CD14-positive monocyte (primary cell): ENCODE measurements around the gene KIAA0586. TPM values are rescaled to one million over a fixed set of nuclear protein-coding genes. Genes with fewer than 3 reads are reported as not detected.

ENCODE experiments used
- DNase-seq, 3 donors: peaks; one replicate each; pipeline ENCODE4 v3.0.0-alpha.2; 2011 to 2022
- H2AFZ ChIP-seq: 2 replicates; pipeline ENCODE4 v1.6.0; 2012; ENCODE audit warnings: mild to moderate bottlenecking, low read depth, low read length, inconsistent platforms; ENCODE audit not compliant: insufficient read depth, poor library complexity, severe bottlenecking
- H3K27ac ChIP-seq, 2 donors: 1 replicate in 1 of 2; 2 replicates in 1 of 2; pipeline ENCODE4 v1.5.1; 2012 to 2013; ENCODE audit warnings: low read length in 2 of 2, control low read depth in 1 of 2, inconsistent platforms in 1 of 2, low read depth in 1 of 2, mild to moderate bottlenecking in 1 of 2
- H3K27me3 ChIP-seq, 2 donors: one replicate each; pipeline versions ENCODE4 v1.6.0 to v1.6.1; 2011 to 2013; ENCODE audit warnings: low read length in 2 of 2; ENCODE audit not compliant: control insufficient read depth in 2 of 2, insufficient read depth in 2 of 2
- H3K36me3 ChIP-seq, 2 donors: replicated peaks in 1 of 2; 1 replicate in 1 of 2; 2 replicates in 1 of 2; pipeline versions ENCODE4 v1.5.1 to v1.6.1; 2012 to 2013; ENCODE audit warnings: low read length in 2 of 2, control low read depth in 1 of 2, inconsistent platforms in 1 of 2, mild to moderate bottlenecking in 1 of 2; ENCODE audit not compliant: insufficient read depth in 2 of 2, control insufficient read depth in 1 of 2
- H3K4me1 ChIP-seq, 2 donors: 1 replicate in 1 of 2; 2 replicates in 1 of 2; pipeline versions ENCODE4 v1.5.1 to v1.6.1; 2012 to 2013; ENCODE audit warnings: low read length in 2 of 2, control low read depth in 1 of 2, inconsistent platforms in 1 of 2, mild to moderate bottlenecking in 1 of 2, moderate library complexity in 1 of 2; ENCODE audit not compliant: insufficient read depth in 2 of 2, control insufficient read depth in 1 of 2
- H3K4me2 ChIP-seq: replicated peaks from 2 replicates; pipeline ENCODE3; 2012; ENCODE audit warnings: low read length, moderate library complexity, mild to moderate bottlenecking; ENCODE audit not compliant: poor library complexity, severe bottlenecking; ENCODE audit errors: extremely low read depth
- H3K4me3 ChIP-seq, 3 experiments: fragments of 200-600 bp in 1 of 3; sonication (generic) in 1 of 3; replicated peaks in 1 of 3; 1 replicate in 2 of 3; 2 replicates in 1 of 3; pipeline ENCODE4 v1.5.1; 2011 to 2013; ENCODE audit warnings: low read length in 3 of 3, mild to moderate bottlenecking in 3 of 3, control low read depth in 2 of 3, low read depth in 2 of 3, inconsistent platforms in 1 of 3, moderate library complexity in 1 of 3
- H3K79me2 ChIP-seq: 2 replicates; pipeline ENCODE4 v1.6.0; 2012; ENCODE audit warnings: mild to moderate bottlenecking, control low read depth, inconsistent platforms, low read length, moderate library complexity; ENCODE audit not compliant: insufficient read depth
- H3K9ac ChIP-seq: 2 replicates; pipeline ENCODE4 v1.6.0; 2017; ENCODE audit warnings: low read length, mild to moderate bottlenecking; ENCODE audit not compliant: insufficient read depth, poor library complexity, severe bottlenecking
- H3K9me3 ChIP-seq, 2 donors: replicated peaks in 1 of 2; 1 replicate in 1 of 2; 2 replicates in 1 of 2; pipeline versions ENCODE4 v1.5.1 to v1.6.1; 2012 to 2013; ENCODE audit warnings: low read length in 2 of 2, control low read depth in 1 of 2; ENCODE audit not compliant: control insufficient read depth in 1 of 2, insufficient read depth in 1 of 2
- H4K20me1 ChIP-seq: 2 replicates; pipeline ENCODE4 v1.6.0; 2012; ENCODE audit warnings: mild to moderate bottlenecking, low read length, control low read depth, moderate library complexity; ENCODE audit not compliant: insufficient read depth
- H3K27ac Mint-ChIP-seq, 7 donors: one replicate each; pipeline ENCODE4 v1.8.0; 2020; ENCODE audit warnings: mild to moderate bottlenecking in 7 of 7, mixed read lengths in 7 of 7, moderate library complexity in 6 of 7, inconsistent platforms in 2 of 7
- H3K27me3 Mint-ChIP-seq, 3 donors: one replicate each; pipeline ENCODE4 v1.8.0; 2021 to 2022; ENCODE audit warnings: low read depth in 3 of 3, mild to moderate bottlenecking in 3 of 3, mixed read lengths in 3 of 3, moderate library complexity in 3 of 3, inconsistent platforms in 1 of 3
- H3K36me3 Mint-ChIP-seq, 2 donors: one replicate each; pipeline ENCODE4 v1.8.0; 2020; ENCODE audit warnings: mixed read lengths in 2 of 2, inconsistent platforms in 1 of 2, mild to moderate bottlenecking in 1 of 2
- H3K4me1 Mint-ChIP-seq: one replicate; pipeline ENCODE4 v1.8.0; 2020; ENCODE audit warnings: mild to moderate bottlenecking, mixed read lengths
- H3K4me3 Mint-ChIP-seq, 2 donors: one replicate each; pipeline ENCODE4 v1.8.0; 2020; ENCODE audit warnings: mild to moderate bottlenecking in 2 of 2, mixed read lengths in 2 of 2, moderate library complexity in 1 of 2
- H3K9me3 Mint-ChIP-seq, 7 donors: one replicate each; pipeline ENCODE4 v1.8.0; 2020 to 2022; ENCODE audit warnings: mixed read lengths in 7 of 7, mild to moderate bottlenecking in 6 of 7, moderate library complexity in 6 of 7, inconsistent platforms in 2 of 7
- CTCF ChIP-seq: fragments of 200-600 bp; IDR thresholded peaks from one replicate; pipeline ENCODE4 v1.8.0; 2022; ENCODE audit warnings: antibody characterized with exemption, mild to moderate bottlenecking
- WGBS: methylation state at CpG from one replicate; pipeline ENCODE4 v1.1.5; 2013; ENCODE audit warnings: missing lambda C conversion rate; ENCODE audit not compliant: insufficient coverage; 5-methylcytosine and 5-hydroxymethylcytosine counted together
- intact Hi-C, 2 donors: fragments of 100-400 bp; cut with micrococcal nuclease; formaldehyde crosslinking; loops; one replicate each; pipeline versions ENCODE4 v1.15.0 to v1.15.1; 2023
- polyA plus RNA-seq, 3 donors: library from polyadenylated mRNA; depleted of rRNA in 1 of 3; unstranded in 2 of 3; stranded (reverse) in 1 of 3; fragments of 300-500 nt in 2 of 3; fragments of >200 nt in 1 of 3; fragmentation: Illumina TruSeq in 2 of 3; gene quantifications; 1 replicate in 2 of 3; 2 replicates in 1 of 3; pipeline ENCODE4 v1.2.3, GENCODE V29; 2012 to 2021

The KIAA0586 gene
- polyA plus RNA-seq, 3 donors, result 3.4 to 7.5 (median 4.4) TPM

DNA sequence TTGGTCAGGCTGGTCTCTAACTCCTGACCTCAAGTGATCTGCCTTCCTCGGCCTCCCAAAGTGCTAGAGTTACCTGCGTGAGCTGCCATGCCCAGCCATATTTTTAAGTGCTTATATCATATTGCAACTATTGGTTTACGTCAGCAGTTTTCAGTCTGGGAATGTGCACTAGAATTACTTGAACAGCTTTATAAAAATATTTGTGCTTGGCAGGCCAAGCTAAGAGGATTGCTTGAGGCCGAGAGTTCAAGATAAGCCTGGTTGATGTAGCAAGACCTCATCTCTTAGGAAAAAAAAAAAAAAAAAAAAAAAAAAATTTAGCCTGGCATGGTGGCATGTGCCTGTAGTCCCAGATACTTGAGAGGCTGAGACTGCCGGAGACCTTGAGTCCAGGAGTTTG is 17.1 kb downstream of the KIAA0586 start:
- no peaks in the 10 kb centered on the region for H3K27me3 Mint-ChIP-seq
- no peak overlapping the region for H3K9ac ChIP-seq
- no peaks in the 10 kb centered on the region for H3K79me2 ChIP-seq
- H3K36me3 ChIP-seq, result peaks cover 28 to 57% of the 10 kb centered on the region in 2 donors
- H2AFZ ChIP-seq, result no peak overlapping the region
- H3K36me3 Mint-ChIP-seq, result peaks cover 29 to 60% of the 10 kb centered on the region in 2 donors
- H3K4me1 Mint-ChIP-seq, result peaks cover 5% of the 10 kb centered on the region
- H3K9me3 ChIP-seq, result no peaks in the 10 kb centered on the region
- intact Hi-C loops, result no loop called here
- no peak overlapping the region for H3K27ac Mint-ChIP-seq
- DNase-seq, result no peak
- no peak overlapping the region for H3K27ac ChIP-seq
- H3K4me3 Mint-ChIP-seq, result no peak overlapping the region
- H3K4me2 ChIP-seq, result no peak overlapping the region
- 100% methylated on average over 2 of the region's 5 CpGs for WGBS
- H4K20me1 ChIP-seq, result no peaks in the 10 kb centered on the region
- no peak for TF ChIP-seq CTCF
- H3K9me3 Mint-ChIP-seq, result no peaks in the 10 kb centered on the region
- H3K4me3 ChIP-seq, result no peak overlapping the region
- no peaks in the 10 kb centered on the region for H3K27me3 ChIP-seq
- peaks cover 0 to 4% of the 10 kb centered on the region in 2 donors for H3K4me1 ChIP-seq

DNA sequence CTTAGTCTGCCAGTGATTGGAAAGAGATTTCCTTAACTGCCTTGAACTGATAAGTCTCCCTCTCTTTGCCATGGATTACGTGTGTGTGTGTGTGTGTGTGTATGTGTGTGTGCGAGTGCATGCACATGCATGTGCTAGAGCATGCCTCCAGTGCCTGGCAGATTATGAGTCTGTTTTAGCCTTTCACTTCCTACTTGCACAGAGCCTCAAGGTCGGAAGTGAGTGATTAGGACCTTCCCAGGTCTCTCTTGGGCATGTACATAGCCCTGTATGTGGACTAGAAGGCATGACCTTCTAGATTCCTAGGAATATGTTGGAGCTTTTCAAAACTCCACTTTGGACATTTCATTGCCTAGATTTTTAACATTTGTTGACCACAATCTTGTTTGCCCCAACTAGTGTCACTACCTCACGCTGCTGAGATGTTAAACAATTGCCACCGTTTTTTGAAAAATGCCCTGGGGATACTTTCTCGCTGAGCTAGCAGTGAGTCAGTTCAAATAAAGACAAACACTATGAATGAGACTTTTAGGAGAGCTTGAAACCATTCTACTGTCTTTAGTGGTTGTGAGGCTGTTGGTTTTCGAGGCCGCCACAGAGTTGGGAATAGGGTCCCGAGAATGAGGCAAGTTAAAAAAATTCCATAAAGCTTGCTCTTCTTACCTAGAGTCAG is 28.2 kb downstream of the KIAA0586 start:
- Histone ChIP-seq H3K4me2 (no peak overlapping the region), H4K20me1 (no peaks in the 10 kb centered on the region), H3K9me3 (no peaks in the 10 kb centered on the region), H3K4me1 (no peaks in the 10 kb centered on the region), H3K79me2 (no peaks in the 10 kb centered on the region), H3K9ac (no peak overlapping the region), H3K4me3 (no peak overlapping the region), H3K27ac (no peak overlapping the region), H3K36me3 (peaks cover 46 to 85% of the 10 kb centered on the region in 2 donors), H3K27me3 (no peaks in the 10 kb centered on the region), H2AFZ (no peak overlapping the region)
- Mint-ChIP-seq H3K36me3 (peaks cover 63 to 81% of the 10 kb centered on the region in 2 donors), H3K9me3 (no peaks in the 10 kb centered on the region), H3K4me3 (no peak overlapping the region), H3K27me3 (peaks cover 0 to 1% (median 0%) of the 10 kb centered on the region in 3 donors), H3K4me1 (no peaks in the 10 kb centered on the region), H3K27ac (no peak overlapping the region)
- WGBS, result 100% methylated on average over 1 of the region's 9 CpGs
- DNase-seq, result no peak
- TF ChIP-seq CTCF, result no peak
- intact Hi-C loops, result no loop called here
